WTC11 (cell line): ENCODE results near the gene ATP13A1. TPM values are rescaled to one million over a fixed set of nuclear protein-coding genes. Genes with fewer than 3 reads are reported as not detected.
"Not testable (repeated sequence)": the region's sequence is repeated elsewhere in the genome, so short reads cannot be mapped to it uniquely, and the experiment has no call there.

ENCODE experiments used
- ATAC-seq: fragments of 200-7000 bp; cut with Tn5 transposase; 2 replicates; pipeline ENCODE4 v1.10.0; 2021; ENCODE audit warnings: mild to moderate bottlenecking, moderate library complexity
- CTCF ChIA-PET: fragments of 300-600 bp; sonication (Branson Sonifier 250); formaldehyde crosslinking; loops from one replicate; lab custom pipeline; 2021; ENCODE audit warnings: antibody characterized with exemption; lab: Charles Lee
- POLR2A ChIA-PET: fragments of 350-600 bp; sonication (Branson Sonifier 250); formaldehyde crosslinking; loops from one replicate; lab custom pipeline; 2021; ENCODE audit warnings: antibody characterized with exemption; lab: Charles Lee
- DNase-seq: peaks from one replicate; pipeline ENCODE4 v3.0.0; 2021; ENCODE audit warnings: low spot score
- H3K27ac Mint-ChIP-seq: 2 replicates; pipeline ENCODE4 v1.8.0; 2021; ENCODE audit warnings: mixed read lengths
- H3K27me3 Mint-ChIP-seq: 2 replicates; pipeline ENCODE4 v1.8.0; 2021; ENCODE audit warnings: low read depth, mild to moderate bottlenecking, moderate library complexity, mixed read lengths
- H3K36me3 Mint-ChIP-seq: 2 replicates; pipeline ENCODE4 v1.8.0; 2021; ENCODE audit warnings: mixed read lengths
- H3K4me1 Mint-ChIP-seq: 2 replicates; pipeline ENCODE4 v1.8.0; 2022; ENCODE audit warnings: mixed read lengths
- H3K4me3 Mint-ChIP-seq: 2 replicates; pipeline ENCODE4 v1.8.0; 2021; ENCODE audit warnings: mild to moderate bottlenecking, moderate library complexity, mixed read lengths
- H3K9me3 Mint-ChIP-seq: 2 replicates; pipeline ENCODE4 v1.8.0; 2021; ENCODE audit warnings: mixed read lengths
- AR ChIP-seq: fragments of 250-450 bp; sonication (Bioruptor Pico); IDR thresholded peaks from 2 replicates; pipeline ENCODE4 v1.9.0; 2021; ENCODE audit warnings: mild to moderate bottlenecking
- HMGA2 ChIP-seq: fragments of 250-450 bp; sonication (Bioruptor Pico); IDR thresholded peaks from 2 replicates; pipeline ENCODE4 v1.4.0; 2021; ENCODE audit warnings: mild to moderate bottlenecking, moderate library complexity
- IRF1 ChIP-seq: sonication (generic); formaldehyde crosslinking; IDR thresholded peaks from 2 replicates; pipeline ENCODE4 v1.8.0; 2023; ENCODE audit warnings: missing genetic modification reagents
- PRDM15 ChIP-seq: sonication (generic); formaldehyde crosslinking; IDR thresholded peaks from 2 replicates; pipeline ENCODE4 v1.8.0; 2022; ENCODE audit warnings: missing genetic modification reagents
- USF1 ChIP-seq: sonication (generic); formaldehyde crosslinking; IDR thresholded peaks from 2 replicates; pipeline ENCODE4 v1.8.0; 2022; ENCODE audit warnings: mild to moderate bottlenecking, missing genetic modification reagents
- ZNF263 ChIP-seq: sonication (generic); formaldehyde crosslinking; IDR thresholded peaks from 2 replicates; pipeline ENCODE4 v1.8.1; 2022; ENCODE audit warnings: low read depth, mild to moderate bottlenecking, moderate library complexity, missing genetic modification reagents
- ZNF671 ChIP-seq: fragments of 250-450 bp; sonication (Bioruptor Pico); IDR thresholded peaks from 2 replicates; pipeline ENCODE4 v1.8.0; 2021; ENCODE audit warnings: mild to moderate bottlenecking
- total RNA-seq: library from RNA; stranded (reverse); gene quantifications from 3 replicates; pipeline ENCODE4 v1.2.3, GENCODE V29; 2021

Gene ATP13A1
- total RNA-seq, 1 experiment from 2014 or later, result 82.6 TPM

GRCh38 chr19:19691683-19692082, 28.2 kb upstream of the ATP13A1 start:
- Mint-ChIP-seq H3K9me3 (no peaks in the 10 kb centered on the region), H3K36me3 (no peaks in the 10 kb centered on the region), H3K4me1 (no peaks in the 10 kb centered on the region), H3K27ac (no peak overlapping the region), H3K4me3 (no peak overlapping the region), H3K27me3 (no peaks in the 10 kb centered on the region)
- POLR2A ChIA-PET, result no interaction called here
- CTCF ChIA-PET, result interaction anchor here (0.6 kb wide), 2 partner anchors 157 to 366 kb away, joined by 3 to 4 read pairs; no protein-coding TSS in a partner anchor
- ATAC-seq, result no peak
- TF ChIP-seq AR (CRISPR knock-in tag) (no peak), ZNF671 (CRISPR knock-in tag) (no peak)
- DNase-seq, result no peak

- ATAC-seq, H3K4me3 Mint-ChIP-seq, CTCF ChIA-PET: not testable (repeated sequence)
- TF ChIP-seq HMGA2 (CRISPR knock-in tag), result peak; percentile 84
- TF ChIP-seq, all 79 proteins: peak for 1; not testable (repeated sequence) for 78
- not testable (repeated sequence) for H3K27ac Mint-ChIP-seq, DNase-seq, H3K27me3 Mint-ChIP-seq, H3K9me3 Mint-ChIP-seq, H3K4me1 Mint-ChIP-seq, H3K36me3 Mint-ChIP-seq
- POLR2A ChIA-PET, result interaction anchor here (0.6 kb wide), 1 partner anchor 172 kb away, joined by 3 read pairs; no protein-coding TSS in a partner anchor
Observed at GRCh38 chr19:19689023-19689422, 25.5 kb upstream of the ATP13A1 start.

- TF ChIP-seq ZNF263 (CRISPR knock-in tag) (no peak), HMGA2 (CRISPR knock-in tag) (peak; percentile 79)
- POLR2A ChIA-PET, result no interaction called here
- H3K9me3 Mint-ChIP-seq, result peaks cover 9% of the 10 kb centered on the region
- 0 out of 2 replicates have a peak, but pooled peaks have one; percentile 24 for ATAC-seq
- DNase-seq, result no peak
- H3K4me1 Mint-ChIP-seq, result no peaks in the 10 kb centered on the region
- CTCF ChIA-PET, result no interaction called here
- H3K27me3 Mint-ChIP-seq, result no peaks in the 10 kb centered on the region
- H3K27ac Mint-ChIP-seq, result no peak overlapping the region
- H3K36me3 Mint-ChIP-seq, result peaks cover 23% of the 10 kb centered on the region
- H3K4me3 Mint-ChIP-seq, result no peak overlapping the region
Observed at GRCh38 chr19:19687090-19687489, 23.6 kb upstream of the ATP13A1 start.

- DNase-seq, result no peak
- ATAC-seq, result no peak
- peaks cover 24% of the 10 kb centered on the region for H3K36me3 Mint-ChIP-seq
- H3K27me3 Mint-ChIP-seq, result no peaks in the 10 kb centered on the region
- POLR2A ChIA-PET, result no interaction called here
- H3K4me1 Mint-ChIP-seq, result no peaks in the 10 kb centered on the region
- TF ChIP-seq PRDM15 (CRISPR knock-in tag), result no peak
- no peak for TF ChIP-seq IRF1
- no peak for TF ChIP-seq USF1 (CRISPR knock-in tag)
- H3K27ac Mint-ChIP-seq, result no peak overlapping the region; the same call in 1 of the 2 replicates
- CTCF ChIA-PET, result interaction anchor here (0.7 kb wide), 1 partner anchor 242 kb away, joined by 3 read pairs; no protein-coding TSS in a partner anchor
- H3K9me3 Mint-ChIP-seq, result peaks cover 9% of the 10 kb centered on the region
- no peak overlapping the region for H3K4me3 Mint-ChIP-seq
Observed at GRCh38 chr19:19686580-19686979, 23.1 kb upstream of the ATP13A1 start.

- POLR2A ChIA-PET, H3K4me3 Mint-ChIP-seq, DNase-seq, H3K27me3 Mint-ChIP-seq, ATAC-seq, H3K27ac Mint-ChIP-seq, H3K9me3 Mint-ChIP-seq, H3K4me1 Mint-ChIP-seq: not testable (repeated sequence)
- CTCF ChIA-PET, result interaction anchor here (0.7 kb wide), 1 partner anchor 242 kb away, joined by 3 read pairs; no protein-coding TSS in a partner anchor
- peaks cover 28% of the 10 kb centered on the region for H3K36me3 Mint-ChIP-seq
Observed at GRCh38 chr19:19686119-19686518, 22.6 kb upstream of the ATP13A1 start.
